H9 (cell line): ENCODE results near the gene SMARCC2. TPM values are rescaled to one million over a fixed set of nuclear protein-coding genes. Genes with fewer than 3 reads are reported as not detected.

Source experiments
- DNase-seq: peaks from one replicate; pipeline ENCODE4 v3.0.0-alpha.2; 2017
- H2AFZ ChIP-seq: one replicate; pipeline ENCODE4 v1.6.1; 2013; ENCODE audit warnings: mild to moderate bottlenecking, low read length, control low read depth, moderate library complexity
- H2AK5ac ChIP-seq: 2 replicates; pipeline ENCODE4 v1.6.1; 2013; ENCODE audit warnings: low read length, control low read depth, mixed read lengths; ENCODE audit not compliant: insufficient read length
- H2BK120ac ChIP-seq: one replicate; pipeline ENCODE4 v1.6.1; 2013; ENCODE audit warnings: low read depth, mild to moderate bottlenecking, low read length, control low read depth, inconsistent platforms; ENCODE audit not compliant: poor library complexity, severe bottlenecking
- H2BK12ac ChIP-seq: 2 replicates; pipeline ENCODE4 v1.6.1; 2013; ENCODE audit warnings: low read length, control low read depth, mixed read lengths, low read depth; ENCODE audit not compliant: insufficient read length
- H2BK15ac ChIP-seq: 2 replicates; pipeline ENCODE4 v1.6.1; 2013; ENCODE audit warnings: low read depth, low read length, control low read depth
- H2BK20ac ChIP-seq: one replicate; pipeline ENCODE4 v1.6.1; 2013; ENCODE audit warnings: low read depth, mild to moderate bottlenecking, low read length, control low read depth, inconsistent platforms; ENCODE audit not compliant: poor library complexity, severe bottlenecking
- H2BK5ac ChIP-seq: 2 replicates; pipeline ENCODE4 v1.6.1; 2013; ENCODE audit warnings: low read length, control low read depth, mixed read lengths; ENCODE audit not compliant: insufficient read length
- H3K14ac ChIP-seq: 2 replicates; pipeline ENCODE4 v1.6.1; 2013; ENCODE audit warnings: low read length, control low read depth; ENCODE audit not compliant: insufficient read depth
- H3K18ac ChIP-seq: 2 replicates; pipeline ENCODE4 v1.6.1; 2013; ENCODE audit warnings: low read depth, mild to moderate bottlenecking, mixed read lengths, low read length, control low read depth; ENCODE audit not compliant: insufficient read length
- H3K23ac ChIP-seq: 2 replicates; pipeline ENCODE4 v1.6.1; 2013; ENCODE audit warnings: low read length, control low read depth, mixed read lengths, low read depth; ENCODE audit not compliant: insufficient read length
- H3K23me2 ChIP-seq: 2 replicates; pipeline ENCODE4 v1.6.1; 2013; ENCODE audit warnings: low read depth, mild to moderate bottlenecking, mixed read lengths, low read length, control low read depth; ENCODE audit not compliant: insufficient read length, poor library complexity, severe bottlenecking
- H3K27ac ChIP-seq: 2 replicates; pipeline ENCODE4 v1.5.1; 2013; ENCODE audit warnings: low read length, control low read depth, mixed read lengths, low read depth; ENCODE audit not compliant: insufficient read length
- H3K27me3 ChIP-seq: 2 replicates; pipeline ENCODE4 v1.6.1; 2013; ENCODE audit warnings: low read length, control low read depth, inconsistent platforms; ENCODE audit not compliant: insufficient read depth
- H3K4ac ChIP-seq: 2 replicates; pipeline ENCODE4 v1.6.1; 2013; ENCODE audit warnings: low read depth, mild to moderate bottlenecking, control low read depth, inconsistent platforms, low read length, moderate library complexity
- H3K4me1 ChIP-seq: 2 replicates; pipeline ENCODE4 v1.6.1; 2013; ENCODE audit warnings: low read length, control low read depth, inconsistent platforms; ENCODE audit not compliant: insufficient read depth
- H3K4me2 ChIP-seq: 2 replicates; pipeline ENCODE4 v1.6.1; 2013; ENCODE audit warnings: low read length, control low read depth, mixed read lengths; ENCODE audit not compliant: insufficient read length, insufficient read depth
- H3K56ac ChIP-seq: 2 replicates; pipeline ENCODE4 v1.6.1; 2013; ENCODE audit warnings: low read depth, mild to moderate bottlenecking, mixed read lengths, low read length, control low read depth; ENCODE audit not compliant: insufficient read length
- H3K79me1 ChIP-seq: 2 replicates; pipeline ENCODE4 v1.6.1; 2013; ENCODE audit warnings: low read depth, mild to moderate bottlenecking, moderate library complexity, low read length, control low read depth, inconsistent platforms; ENCODE audit not compliant: insufficient read depth, poor library complexity, severe bottlenecking
- H3K79me2 ChIP-seq: 2 replicates; pipeline ENCODE4 v1.6.1; 2013; ENCODE audit warnings: low read length, control low read depth, inconsistent platforms; ENCODE audit not compliant: insufficient read depth
- H3K9ac ChIP-seq: 2 replicates; pipeline ENCODE4 v1.6.1; 2013; ENCODE audit warnings: low read length, control low read depth, mixed read lengths; ENCODE audit not compliant: insufficient read length; ENCODE audit errors: extremely low read depth
- H3K9me3 ChIP-seq: one replicate; pipeline ENCODE4 v1.6.1; 2013; ENCODE audit warnings: low read depth, low read length, inconsistent platforms; ENCODE audit not compliant: control insufficient read depth
- H3T11ph ChIP-seq: one replicate; pipeline ENCODE4 v1.6.1; 2013; ENCODE audit warnings: mild to moderate bottlenecking, low read length, control low read depth, inconsistent platforms
- H4K20me1 ChIP-seq: one replicate; pipeline ENCODE4 v1.6.1; 2013; ENCODE audit not compliant: control insufficient read depth, insufficient read length, insufficient read depth
- H4K5ac ChIP-seq: 2 replicates; pipeline ENCODE4 v1.6.1; 2013; ENCODE audit warnings: low read depth, mild to moderate bottlenecking, mixed read lengths, low read length, control low read depth; ENCODE audit not compliant: insufficient read length
- H4K8ac ChIP-seq: replicated peaks from 2 replicates; pipeline ENCODE4 v1.6.1; 2013; ENCODE audit warnings: low read length, control low read depth, mixed read lengths, low read depth; ENCODE audit not compliant: insufficient read length
- H4K91ac ChIP-seq: 2 replicates; pipeline ENCODE4 v1.6.1; 2013; ENCODE audit warnings: low read depth, mild to moderate bottlenecking, moderate library complexity, mixed read lengths, low read length, control low read depth; ENCODE audit not compliant: insufficient read length
- H3K27ac Mint-ChIP-seq, 3 experiments: 2 replicates in 2 of 3; 3 replicates in 1 of 3; pipeline ENCODE4 v1.8.0; 2020 to 2021; ENCODE audit warnings: mixed read lengths in 3 of 3, mild to moderate bottlenecking in 1 of 3, moderate library complexity in 1 of 3
- H3K27me3 Mint-ChIP-seq: 2 replicates; pipeline ENCODE4 v1.8.0; 2021; ENCODE audit warnings: low read depth, mild to moderate bottlenecking, moderate library complexity, mixed read lengths
- H3K36me3 Mint-ChIP-seq, 3 experiments: 2 replicates in 2 of 3; 3 replicates in 1 of 3; pipeline ENCODE4 v1.8.0; 2020 to 2021; ENCODE audit warnings: low read depth in 3 of 3, mixed read lengths in 3 of 3; ENCODE audit not compliant: insufficient read depth in 1 of 3
- H3K4me1 Mint-ChIP-seq, 2 experiments: 2 replicates each; pipeline ENCODE4 v1.8.0; 2020; ENCODE audit warnings: mixed read lengths in 2 of 2
- H3K4me3 Mint-ChIP-seq, 2 experiments: 2 replicates in 1 of 2; 3 replicates in 1 of 2; pipeline ENCODE4 v1.8.0; 2020 to 2021; ENCODE audit warnings: mild to moderate bottlenecking in 2 of 2, mixed read lengths in 2 of 2, moderate library complexity in 1 of 2
- H3K9me3 Mint-ChIP-seq, 2 experiments: 2 replicates in 1 of 2; 3 replicates in 1 of 2; pipeline ENCODE4 v1.8.0; 2020; ENCODE audit warnings: mild to moderate bottlenecking in 2 of 2, mixed read lengths in 2 of 2, moderate library complexity in 1 of 2
- WGBS: extraction: QIAGEN DNeasy Blood & Tissue Kit; methylation state at CpG from one replicate; pipeline ENCODE4 v1.1.7; 2013; ENCODE audit warnings: missing lambda C conversion rate, low lambda C conversion rate, mixed read lengths; ENCODE audit not compliant: insufficient read length; ENCODE audit errors: extremely low coverage; 5-methylcytosine and 5-hydroxymethylcytosine counted together
- total RNA-seq: library from RNA; stranded (reverse); gene quantifications from 2 replicates; pipeline ENCODE4 v1.2.1, GENCODE V29; 2021
- TF ChIP-seq, protein P1 (sequence below): fragments of 200-600 bp; sonication (generic); conservative IDR thresholded peaks from 3 replicates; pipeline ENCODE4 v1.8.0; 2021; ENCODE audit warnings: antibody characterized with exemption, mild to moderate bottlenecking

The SMARCC2 gene
- total RNA-seq, 1 experiment from 2014 or later = 86.9 TPM

DNA sequence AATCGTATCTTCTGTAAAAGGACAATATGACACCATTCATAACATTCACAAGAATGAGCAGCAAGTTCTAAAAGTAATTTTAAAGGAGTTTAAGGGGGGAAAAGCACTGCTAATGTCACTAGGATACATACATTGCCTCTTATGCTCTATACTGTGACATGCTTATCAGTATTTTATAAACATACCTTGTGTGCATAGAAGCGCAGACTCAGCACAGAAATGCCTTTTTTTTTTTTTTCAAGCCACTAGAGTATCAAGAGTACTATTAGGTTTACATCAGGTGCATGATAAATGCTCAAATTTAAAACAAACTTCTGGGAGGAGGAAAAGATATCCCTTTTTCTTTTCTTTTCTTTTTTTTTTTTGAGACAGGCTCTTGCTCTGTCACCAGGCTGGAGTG, 13.6 kb upstream of the SMARCC2 start:
- H4K20me1 ChIP-seq = no peaks in the 10 kb centered on the region
- no peak overlapping the region for H3K4me2 ChIP-seq
- no peaks in the 10 kb centered on the region for H3K9me3 Mint-ChIP-seq
- H3K4ac ChIP-seq = no peak overlapping the region
- H3K56ac ChIP-seq = no peak overlapping the region
- no peaks in the 10 kb centered on the region for H3K9me3 ChIP-seq
- H2BK20ac ChIP-seq = no peak overlapping the region
- no peaks in the 10 kb centered on the region for H3K23me2 ChIP-seq
- H2AFZ ChIP-seq = no peak overlapping the region
- no peak overlapping the region for H3K4me3 Mint-ChIP-seq
- H2BK120ac ChIP-seq = no peak overlapping the region
- H2BK15ac ChIP-seq = no peak overlapping the region
- peaks cover 5 to 10% of the 10 kb centered on the region in 2 experiments for H3K4me1 Mint-ChIP-seq
- H3T11ph ChIP-seq = no peak overlapping the region
- H3K4me1 ChIP-seq = no peaks in the 10 kb centered on the region
- H3K36me3 Mint-ChIP-seq = peaks cover 17 to 40% (median 29%) of the 10 kb centered on the region in 3 experiments; a peak in 6 of 7 replicates
- no peak overlapping the region for H3K27ac ChIP-seq
- H2BK5ac ChIP-seq = no peak overlapping the region
- no peaks in the 10 kb centered on the region for H3K79me2 ChIP-seq
- no peak overlapping the region for H2BK12ac ChIP-seq
- no peak overlapping the region for H4K91ac ChIP-seq
- WGBS = no CpG with 5 or more reads among the region's 2 CpGs
- no peak overlapping the region for H4K8ac ChIP-seq
- no peak overlapping the region for H3K23ac ChIP-seq
- no peak for DNase-seq
- no peak overlapping the region for H3K27ac Mint-ChIP-seq
- TF ChIP-seq, protein P1, sequence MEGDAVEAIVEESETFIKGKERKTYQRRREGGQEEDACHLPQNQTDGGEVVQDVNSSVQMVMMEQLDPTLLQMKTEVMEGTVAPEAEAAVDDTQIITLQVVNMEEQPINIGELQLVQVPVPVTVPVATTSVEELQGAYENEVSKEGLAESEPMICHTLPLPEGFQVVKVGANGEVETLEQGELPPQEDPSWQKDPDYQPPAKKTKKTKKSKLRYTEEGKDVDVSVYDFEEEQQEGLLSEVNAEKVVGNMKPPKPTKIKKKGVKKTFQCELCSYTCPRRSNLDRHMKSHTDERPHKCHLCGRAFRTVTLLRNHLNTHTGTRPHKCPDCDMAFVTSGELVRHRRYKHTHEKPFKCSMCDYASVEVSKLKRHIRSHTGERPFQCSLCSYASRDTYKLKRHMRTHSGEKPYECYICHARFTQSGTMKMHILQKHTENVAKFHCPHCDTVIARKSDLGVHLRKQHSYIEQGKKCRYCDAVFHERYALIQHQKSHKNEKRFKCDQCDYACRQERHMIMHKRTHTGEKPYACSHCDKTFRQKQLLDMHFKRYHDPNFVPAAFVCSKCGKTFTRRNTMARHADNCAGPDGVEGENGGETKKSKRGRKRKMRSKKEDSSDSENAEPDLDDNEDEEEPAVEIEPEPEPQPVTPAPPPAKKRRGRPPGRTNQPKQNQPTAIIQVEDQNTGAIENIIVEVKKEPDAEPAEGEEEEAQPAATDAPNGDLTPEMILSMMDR = no peak
- no peak overlapping the region for H3K14ac ChIP-seq
- H3K27me3 ChIP-seq = no peaks in the 10 kb centered on the region
- no peak overlapping the region for H4K5ac ChIP-seq
- no peak overlapping the region for H2AK5ac ChIP-seq
- no peak overlapping the region for H3K18ac ChIP-seq
- no peaks in the 10 kb centered on the region for H3K27me3 Mint-ChIP-seq
- no peak overlapping the region for H3K9ac ChIP-seq
- H3K79me1 ChIP-seq = no peaks in the 10 kb centered on the region
